ENCODE measurements around the gene FOXL3.
"Not testable (repeated sequence)": the region's sequence is repeated elsewhere in the genome, so short reads cannot be mapped to it uniquely, and the experiment has no call there.

The FOXL3 gene

GRCh38 chr7:289756-290553, at the start of gene FOXL3:
TSS of gene FOXL3 (plus strand) at chr7:290170. CDS start at chr7:290170, 0 bp downstream.
- DNase-seq = no peak

GRCh38 chr7:240887-241421, 49.0 kb upstream of the FOXL3 start:
- no peak for DNase-seq

GRCh38 chr7:241513-241912, 48.5 kb upstream of the FOXL3 start:
- no peak for DNase-seq

- DNase-seq = not testable (repeated sequence)
Observed at GRCh38 chr7:242826-243579, 47.0 kb upstream of the FOXL3 start.

- DNase-seq = not testable (repeated sequence)
Observed at GRCh38 chr7:243580-243978, 46.4 kb upstream of the FOXL3 start.

- DNase-seq = no peak
Observed at GRCh38 chr7:244974-245373, 45.0 kb upstream of the FOXL3 start.

GRCh38 chr7:245574-246295, 44.2 kb upstream of the FOXL3 start:
- DNase-seq = no peak

GRCh38 chr7:246451-246850, 43.5 kb upstream of the FOXL3 start:
- DNase-seq = no peak

- no peak for DNase-seq
Observed at GRCh38 chr7:247181-247580, 42.8 kb upstream of the FOXL3 start.

- no peak for DNase-seq
Observed at GRCh38 chr7:247636-248035, 42.3 kb upstream of the FOXL3 start.

GRCh38 chr7:248732-249435, 41.1 kb upstream of the FOXL3 start:
- DNase-seq = no peak

- DNase-seq = no peak
Observed at GRCh38 chr7:249989-250388, 40.0 kb upstream of the FOXL3 start.

- no peak for DNase-seq
Observed at GRCh38 chr7:250523-250922, 39.4 kb upstream of the FOXL3 start.

- no peak for DNase-seq
Observed at GRCh38 chr7:251005-251404, 39.0 kb upstream of the FOXL3 start.

- no peak for DNase-seq
Observed at GRCh38 chr7:251446-252175, 38.4 kb upstream of the FOXL3 start.

- no peak for DNase-seq
Observed at GRCh38 chr7:252216-252965, 37.6 kb upstream of the FOXL3 start.

- no peak for DNase-seq
Observed at GRCh38 chr7:252981-253380, 37.0 kb upstream of the FOXL3 start.

GRCh38 chr7:253581-254336, 36.2 kb upstream of the FOXL3 start:
- DNase-seq = no peak

GRCh38 chr7:254337-255037, 35.5 kb upstream of the FOXL3 start:
- DNase-seq = no peak

- no peak for DNase-seq
Observed at GRCh38 chr7:255038-255435, 34.9 kb upstream of the FOXL3 start.

All from activated CD4-positive, alpha-beta T cell treated with anti-CD3 and anti-CD28 coated beads for 4 hours (primary cell).